Stomach smooth muscle (tissue), 2 donors: ENCODE results near the gene SLC9A8.

Experiments
- H3K27ac ChIP-seq: one replicate; pipeline ENCODE4 v1.7.0; 2013; ENCODE audit warnings: mild to moderate bottlenecking, low read length, inconsistent platforms
- H3K27me3 ChIP-seq, 2 donors: one replicate each; pipeline ENCODE4 v1.7.0; 2013; ENCODE audit warnings: low read length in 2 of 2; ENCODE audit not compliant: insufficient read depth in 2 of 2, control insufficient read depth in 1 of 2
- H3K36me3 ChIP-seq, 2 donors: one replicate each; pipeline ENCODE4 v1.7.0; 2013; ENCODE audit warnings: low read length in 2 of 2; ENCODE audit not compliant: control insufficient read depth in 2 of 2, insufficient read depth in 2 of 2
- H3K4me1 ChIP-seq: one replicate; pipeline ENCODE4 v1.7.0; 2013; ENCODE audit warnings: low read length; ENCODE audit not compliant: control insufficient read depth, insufficient read depth
- H3K4me3 ChIP-seq, 2 donors: one replicate each; pipeline ENCODE4 v1.7.0; 2013; ENCODE audit warnings: low read length in 2 of 2
- H3K9ac ChIP-seq, 2 donors: one replicate each; pipeline ENCODE4 v1.7.0; 2013; ENCODE audit warnings: low read length in 2 of 2, mild to moderate bottlenecking in 1 of 2
- H3K9me3 ChIP-seq, 2 donors: one replicate each; pipeline ENCODE4 v1.7.0; 2013; ENCODE audit warnings: low read length in 2 of 2; ENCODE audit not compliant: control insufficient read depth in 2 of 2
- donor health status: healthy.
- donor health status: Pancreatic carcinoma.

Gene SLC9A8

GRCh38 chr20:49925901-49926454 lies 113.3 kb downstream of the SLC9A8 start:
- Histone ChIP-seq H3K27ac (no peak overlapping the region), H3K9me3 (no peaks in the 10 kb centered on the region), H3K36me3 (no peaks in the 10 kb centered on the region), H3K4me1 (peaks cover 3% of the 10 kb centered on the region), H3K4me3 (no peak overlapping the region), H3K9ac (no peak overlapping the region), H3K27me3 (no peaks in the 10 kb centered on the region)

DNA sequence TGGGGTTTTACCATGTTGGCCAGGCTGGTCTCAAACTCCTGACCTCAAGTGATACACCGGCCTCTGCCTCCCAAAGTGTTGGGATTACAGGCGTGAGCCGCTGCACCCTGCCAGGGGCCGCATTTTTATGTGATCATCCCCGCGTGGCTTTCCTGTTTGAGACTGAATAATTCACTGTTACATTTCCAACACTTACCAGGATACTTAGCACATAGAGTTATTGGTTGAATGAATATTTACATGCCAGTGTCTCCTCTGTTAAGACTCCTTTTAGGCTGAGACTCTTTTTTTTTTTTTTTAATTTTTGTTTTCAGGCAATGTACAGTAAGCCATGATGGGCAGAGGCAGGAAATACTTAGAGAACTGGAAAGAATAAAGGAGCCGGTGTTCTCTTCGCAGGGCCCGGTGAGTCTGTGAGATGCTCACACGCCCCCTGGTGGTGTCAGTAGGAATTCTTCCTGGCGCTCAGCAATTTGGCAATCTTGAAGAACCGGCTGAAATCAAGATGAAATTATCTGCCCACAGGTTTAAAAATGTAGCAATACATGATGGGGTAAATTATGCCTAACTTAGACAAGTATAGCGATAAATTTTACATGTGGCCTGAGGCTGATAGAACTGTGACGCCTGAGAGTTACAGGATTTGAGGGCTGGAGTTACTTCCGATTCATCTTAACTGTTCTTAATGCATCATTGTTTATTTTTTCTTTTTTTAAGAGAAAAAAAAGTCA lies 115.9 kb downstream of the SLC9A8 start:
- no peak overlapping the region for H3K27ac ChIP-seq

GRCh38 chr20:49929142-49929494 lies 116.5 kb downstream of the SLC9A8 start:
- Histone ChIP-seq H3K4me1 (peaks cover 3% of the 10 kb centered on the region), H3K9me3 (no peaks in the 10 kb centered on the region), H3K9ac (no peak overlapping the region), H3K27me3 (no peaks in the 10 kb centered on the region), H3K36me3 (no peaks in the 10 kb centered on the region), H3K27ac (no peak overlapping the region), H3K4me3 (no peak overlapping the region)

More for the DNA sequence above, 115.9 kb downstream of the SLC9A8 start:
- peak overlapping the region in 1 of 2 donors; percentile 28 for H3K9ac ChIP-seq
- no peak overlapping the region for H3K4me3 ChIP-seq
- peaks cover 3% of the 10 kb centered on the region for H3K4me1 ChIP-seq
- no peaks in the 10 kb centered on the region for H3K27me3 ChIP-seq
- no peaks in the 10 kb centered on the region for H3K9me3 ChIP-seq
- no peaks in the 10 kb centered on the region for H3K36me3 ChIP-seq

DNA sequence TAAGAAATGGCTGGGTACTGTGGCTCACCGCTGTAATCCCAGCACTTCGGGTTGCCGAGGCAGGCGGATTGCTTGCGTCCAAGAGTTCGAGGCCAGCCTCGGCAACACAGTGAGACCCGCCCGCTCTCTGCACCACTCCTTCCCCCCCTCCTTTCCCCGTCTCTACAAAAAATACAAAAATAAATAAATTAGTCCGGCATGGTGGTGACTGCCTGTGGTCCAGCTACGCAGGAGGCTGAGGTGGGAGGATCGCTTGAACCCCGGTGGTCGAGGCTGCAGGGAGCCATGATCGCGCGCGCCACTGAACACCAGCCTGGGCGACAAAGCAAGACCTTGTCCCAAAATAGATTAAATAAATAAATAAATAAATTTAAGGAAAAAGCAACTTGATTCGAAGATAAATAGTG lies 123.1 kb downstream of the SLC9A8 start:
- no peaks in the 10 kb centered on the region for H3K9me3 ChIP-seq
- no peak overlapping the region for H3K27ac ChIP-seq
- H3K4me1 ChIP-seq = peaks cover 28% of the 10 kb centered on the region
- peak overlapping the region; percentile 47 to 92 for H3K4me3 ChIP-seq
- peaks cover 5 to 7% of the 10 kb centered on the region in 2 donors for H3K36me3 ChIP-seq
- H3K9ac ChIP-seq = peak overlapping the region in 1 of 2 donors; percentile 42
- H3K27me3 ChIP-seq = no peaks in the 10 kb centered on the region

GRCh38 chr20:49936153-49937026 lies 123.8 kb downstream of the SLC9A8 start, which contains the start of gene RNF114:
Gene RNF114 (plus strand): TSS chr20:49936397. CDS start chr20:49936413, 16 bp downstream.
- peaks cover 6 to 9% of the 10 kb centered on the region in 2 donors for H3K36me3 ChIP-seq
- peak within 1 kb of the TSS; percentile 91 to 96 for H3K9ac ChIP-seq
- H3K4me1 ChIP-seq = peaks cover 28% of the 10 kb centered on the region
- no peaks in the 10 kb centered on the region for H3K27me3 ChIP-seq
- H3K27ac ChIP-seq = peak within 1 kb of the TSS; percentile 87
- H3K4me3 ChIP-seq = peak within 1 kb of the TSS; percentile 62 to 92
- H3K9me3 ChIP-seq = no peaks in the 10 kb centered on the region

DNA sequence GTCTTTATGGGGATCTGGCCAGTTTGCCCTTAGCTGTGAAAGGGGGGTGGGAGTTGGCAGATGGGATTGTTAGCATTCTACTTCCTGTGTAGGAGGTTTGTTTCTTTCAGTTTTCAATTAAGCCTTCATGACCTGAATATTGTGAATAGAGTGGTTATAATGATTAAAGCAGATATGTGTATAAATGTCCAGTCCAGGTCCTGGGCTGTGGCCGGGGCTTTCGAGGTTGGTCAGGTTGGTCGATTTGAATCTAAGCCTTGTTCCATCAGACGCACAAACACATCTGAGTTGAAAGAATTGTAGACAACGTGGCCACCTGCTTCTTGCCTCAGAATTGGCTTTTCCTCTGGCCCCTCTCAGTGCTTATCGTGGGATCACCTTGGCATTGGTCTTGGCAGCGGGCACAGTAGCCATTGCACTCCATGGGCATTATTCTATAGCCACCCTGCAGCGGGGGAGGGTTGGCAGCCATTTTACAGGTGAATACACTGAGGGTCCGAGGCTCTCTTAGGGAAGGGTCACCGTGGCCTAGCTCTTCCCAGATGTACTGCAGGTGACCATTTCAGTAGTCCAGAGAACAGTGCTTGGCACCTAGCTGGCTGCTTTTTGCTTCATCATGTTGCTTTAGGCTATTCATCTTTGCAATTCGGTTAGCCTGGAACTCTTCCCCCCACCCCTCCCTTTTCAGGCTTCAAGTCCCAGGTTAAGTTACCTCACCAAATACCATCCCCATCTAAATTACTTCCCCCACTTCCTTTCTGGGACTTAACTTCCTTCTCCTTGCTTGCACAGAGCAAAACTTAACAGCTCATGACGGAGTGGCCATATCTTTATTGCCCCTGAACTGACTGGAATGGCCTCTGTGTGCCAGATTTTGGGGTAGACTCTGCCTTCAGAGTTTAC lies 124.7 kb downstream of the SLC9A8 start:
- Histone ChIP-seq H3K4me3 (peak overlapping the region; percentile 62 to 92), H3K9ac (peak overlapping the region; percentile 91 to 96), H3K9me3 (no peaks in the 10 kb centered on the region), H3K27me3 (no peaks in the 10 kb centered on the region), H3K36me3 (peaks cover 12 to 14% of the 10 kb centered on the region in 2 donors), H3K27ac (peak overlapping the region; percentile 87), H3K4me1 (peaks cover 28% of the 10 kb centered on the region)

DNA sequence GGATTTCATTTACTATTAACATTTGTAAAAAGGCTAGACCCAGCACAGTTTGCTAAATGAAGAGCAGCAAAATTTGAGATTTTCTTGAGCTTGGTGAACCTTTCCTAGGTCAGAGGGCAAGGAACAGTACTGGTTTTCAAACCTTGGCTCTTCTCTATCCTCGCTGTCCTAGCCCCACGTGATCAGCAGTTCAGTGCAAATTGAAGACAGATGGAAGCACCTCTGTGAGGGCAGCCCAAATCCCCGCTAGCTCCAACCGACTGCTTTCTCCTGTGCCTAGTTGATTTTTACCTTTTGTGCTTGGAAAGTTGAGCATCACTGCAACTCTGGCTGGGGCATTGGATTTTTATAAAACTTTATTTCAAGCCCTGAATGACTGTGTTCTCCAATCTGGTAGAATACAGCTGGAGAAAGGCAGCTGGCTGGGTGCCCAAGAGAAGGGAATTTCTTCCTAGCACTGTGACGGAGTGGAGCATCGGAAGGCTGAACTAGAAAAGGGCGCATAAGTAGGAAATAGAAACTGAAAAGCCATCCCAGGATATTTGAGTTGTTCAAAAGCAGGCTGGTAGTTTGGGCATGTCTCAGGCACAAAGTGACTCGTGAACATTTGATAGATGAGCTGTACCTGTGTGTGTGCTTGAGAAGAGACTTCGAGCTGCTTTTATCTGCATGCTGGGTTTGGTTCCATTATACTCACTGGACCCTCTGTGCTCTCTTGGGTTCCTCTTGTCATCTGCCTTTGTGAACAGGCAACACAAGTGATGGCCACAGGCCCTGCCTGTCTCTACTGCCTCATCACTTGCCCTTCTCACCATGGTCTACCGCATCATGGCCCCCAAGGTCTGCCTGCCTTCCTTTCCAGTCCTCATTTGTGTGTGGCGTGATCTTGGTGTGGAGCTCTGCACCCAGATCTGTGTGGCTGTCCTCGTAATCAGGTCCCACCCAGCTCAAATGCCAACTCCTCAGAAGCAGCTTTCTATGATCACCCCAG lies 125.8 kb downstream of the SLC9A8 start:
- Histone ChIP-seq H3K9me3 (no peaks in the 10 kb centered on the region), H3K27ac (no peak overlapping the region), H3K27me3 (no peaks in the 10 kb centered on the region), H3K4me3 (peak overlapping the region; percentile 57 to 62), H3K4me1 (peaks cover 28% of the 10 kb centered on the region), H3K36me3 (peaks cover 15 to 16% of the 10 kb centered on the region in 2 donors), H3K9ac (peak overlapping the region in 1 of 2 donors; percentile 24)

DNA sequence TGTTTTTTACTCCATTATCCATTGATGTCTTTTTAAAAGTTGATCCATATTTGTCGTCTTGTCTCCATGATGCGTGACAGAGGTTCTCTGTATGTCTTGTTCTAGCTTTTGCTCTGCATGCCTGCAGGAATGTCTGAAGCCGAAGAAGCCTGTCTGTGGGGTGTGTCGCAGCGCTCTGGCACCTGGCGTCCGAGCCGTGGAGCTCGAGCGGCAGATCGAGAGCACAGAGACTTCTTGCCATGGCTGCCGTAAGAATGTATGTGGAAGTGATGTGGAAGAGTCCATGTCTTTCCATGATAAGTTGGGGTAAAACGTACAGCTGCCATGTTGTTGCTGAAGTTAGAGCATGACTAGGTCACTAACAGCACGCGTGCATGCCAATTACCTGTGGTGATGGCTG lies 128.8 kb downstream of the SLC9A8 start:
- H3K4me3 ChIP-seq = no peak overlapping the region
- peaks cover 27 to 33% of the 10 kb centered on the region in 2 donors for H3K36me3 ChIP-seq
- no peaks in the 10 kb centered on the region for H3K27me3 ChIP-seq
- H3K27ac ChIP-seq = no peak overlapping the region
- no peaks in the 10 kb centered on the region for H3K9me3 ChIP-seq
- H3K4me1 ChIP-seq = peaks cover 21% of the 10 kb centered on the region
- no peak overlapping the region for H3K9ac ChIP-seq
